Activated CD4-positive, alpha-beta T cell treated with anti-CD3 and anti-CD28 coated beads, Interleukin-2, amount 50 U/mL, for 16 hours (primary cell): ENCODE data around the gene TLE1.
"Not testable (repeated sequence)": the region's sequence is repeated elsewhere in the genome, so short reads cannot be mapped to it uniquely, and the experiment has no call there.

Experiments
- DNase-seq: peaks from one replicate; pipeline ENCODE4 v3.0.0-alpha.2; 2020

The TLE1 gene

GRCh38 chr9:81650586-81651515, 38.5 kb downstream of the TLE1 start:
- no peak for DNase-seq

GRCh38 chr9:81649475-81650240, 39.7 kb downstream of the TLE1 start:
- DNase-seq = no peak

- DNase-seq = no peak
Observed at GRCh38 chr9:81648891-81649290, 40.5 kb downstream of the TLE1 start.

- DNase-seq = no peak
Observed at GRCh38 chr9:81646337-81646736, 43.0 kb downstream of the TLE1 start.

- not testable (repeated sequence) for DNase-seq
Observed at GRCh38 chr9:81644513-81644912, 44.8 kb downstream of the TLE1 start.

GRCh38 chr9:81637276-81637675, 52.1 kb downstream of the TLE1 start:
- no peak for DNase-seq

- no peak for DNase-seq
Observed at GRCh38 chr9:81636255-81636599, 53.1 kb downstream of the TLE1 start.

GRCh38 chr9:81635521-81636254, 53.7 kb downstream of the TLE1 start:
- DNase-seq = no peak

- no peak for DNase-seq
Observed at GRCh38 chr9:81634915-81635516, 54.3 kb downstream of the TLE1 start.

GRCh38 chr9:81633952-81634854, 55.1 kb downstream of the TLE1 start:
- DNase-seq = no peak

GRCh38 chr9:81632599-81632998, 56.7 kb downstream of the TLE1 start:
- DNase-seq = no peak

GRCh38 chr9:81631218-81631745, 58.1 kb downstream of the TLE1 start:
- no peak for DNase-seq

- DNase-seq = no peak
Observed at GRCh38 chr9:81629440-81629839, 59.9 kb downstream of the TLE1 start.

- no peak for DNase-seq
Observed at GRCh38 chr9:81628897-81629296, 60.5 kb downstream of the TLE1 start.

GRCh38 chr9:81627481-81627880, 61.9 kb downstream of the TLE1 start:
- DNase-seq = no peak

- DNase-seq = no peak
Observed at GRCh38 chr9:81626511-81626910, 62.8 kb downstream of the TLE1 start.

GRCh38 chr9:81625969-81626368, 63.4 kb downstream of the TLE1 start:
- no peak for DNase-seq

GRCh38 chr9:81623778-81624177, 65.6 kb downstream of the TLE1 start:
- no peak for DNase-seq

GRCh38 chr9:81622471-81623255, 66.7 kb downstream of the TLE1 start:
- DNase-seq = no peak

GRCh38 chr9:81621785-81622259, 67.5 kb downstream of the TLE1 start:
- DNase-seq = no peak

GRCh38 chr9:81621118-81621517, 68.2 kb downstream of the TLE1 start:
- DNase-seq = no peak
